T47D (cell line): ENCODE data around the gene LY6G6F.

ENCODE experiments used
- DNase-seq, 2 experiments: peaks; one replicate each; pipeline versions ENCODE4 v3.0.0 to v3.0.0-alpha.2; 2011 to 2012; ENCODE audit warnings: low read depth in 1 of 2, low spot score in 1 of 2
- JUND ChIP-seq: IDR thresholded peaks from 2 replicates; pipeline ENCODE4 v1.6.1; 2012; ENCODE audit warnings: low read depth
- in situ Hi-C: cut with HindIII; loops from 2 replicates; pipeline ENCODE4 v1.10.0; 2016; ENCODE audit warnings: low sequenced_read_pairs, low pct_unique_long_range_greater_than_20kb

LY6G6F gene

GRCh38 chr6:31749301-31750036, 42.8 kb downstream of the LY6G6F start:
- no peak for TF ChIP-seq JUND
- in situ Hi-C loops = no loop called here
- peak in 1 of 2 experiments; percentile 52 for DNase-seq

- no peak for TF ChIP-seq JUND
- in situ Hi-C loops = no loop called here
- no peak for DNase-seq
Measured at GRCh38 chr6:31750411-31751022, 43.9 kb downstream of the LY6G6F start.

GRCh38 chr6:31752739-31753319, 46.2 kb downstream of the LY6G6F start:
- TF ChIP-seq JUND = no peak
- no peak for DNase-seq
- in situ Hi-C loops = no loop called here

- TF ChIP-seq JUND = no peak
- in situ Hi-C loops = no loop called here
- DNase-seq = no peak
Measured at GRCh38 chr6:31758281-31758680, 51.6 kb downstream of the LY6G6F start.
